Mucosa of gallbladder (tissue), 1 donor: ENCODE data around the gene PDCD6IP. TPM values are rescaled to one million over a fixed set of nuclear protein-coding genes. Genes with fewer than 3 reads are reported as not detected.

Source experiments
- DNase-seq: peaks from one replicate; pipeline ENCODE4 v3.0.0-alpha.2; 2020; ENCODE audit warnings: low spot score
- total RNA-seq: library from RNA; stranded (reverse); gene quantifications from one replicate; pipeline ENCODE4 v1.2.1, GENCODE V29; 2021
- donor health status: DM: no; HTN: no; CAD: no.

Gene PDCD6IP
- total RNA-seq, 1 donor from 2014 or later: 237 TPM

DNA sequence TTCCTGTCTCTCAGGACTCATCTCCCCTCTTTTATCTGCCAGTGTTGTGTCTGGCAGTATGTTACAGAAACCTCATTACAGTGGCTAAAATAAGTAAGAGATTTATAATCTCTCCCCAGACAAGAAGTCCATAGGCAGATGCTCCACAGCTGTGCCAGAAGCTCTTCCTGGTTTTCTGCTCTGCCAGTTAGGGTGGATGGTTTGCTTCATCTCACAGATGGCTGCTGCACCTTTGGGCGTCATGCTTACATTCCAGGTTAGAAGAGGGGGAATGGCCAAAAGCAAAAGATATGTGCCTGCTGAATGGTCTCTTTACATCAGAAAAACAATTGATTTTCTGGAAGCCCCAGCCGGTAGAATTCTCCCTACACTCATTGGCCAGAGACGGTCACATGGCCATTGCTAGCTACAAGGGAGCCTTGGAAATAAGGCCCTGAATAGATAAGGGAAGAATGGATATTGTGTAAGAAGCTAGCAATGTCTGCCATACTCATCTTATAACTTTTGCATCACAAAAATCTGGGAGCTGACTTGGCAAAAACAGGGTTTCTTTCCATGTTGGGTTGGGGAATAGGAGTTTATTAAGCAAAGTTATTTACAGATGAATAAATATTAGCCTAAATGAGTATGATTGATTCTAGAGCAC is 91.1 kb downstream of the PDCD6IP start:
- no peak for DNase-seq

GRCh38 chr3:33892655-33893054 is 94.2 kb downstream of the PDCD6IP start:
- no peak for DNase-seq

DNA sequence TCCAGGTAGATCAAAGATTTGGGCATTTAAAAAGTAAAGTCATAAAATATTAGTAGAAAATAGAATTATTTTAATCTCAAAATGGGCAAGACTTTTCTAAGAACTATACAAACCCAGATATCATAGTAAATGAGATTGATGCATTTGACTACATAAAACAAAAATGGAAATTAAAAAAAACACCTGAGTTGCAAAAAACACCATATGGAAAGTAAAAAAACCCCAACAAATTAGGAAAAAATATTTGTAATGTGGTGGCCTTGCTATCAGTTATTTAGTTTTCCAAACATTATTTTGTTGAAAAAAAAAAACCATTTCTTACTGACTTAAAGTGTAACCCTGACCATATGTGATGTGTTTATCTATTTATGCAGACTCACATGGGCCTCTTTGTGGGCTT is 97.2 kb downstream of the PDCD6IP start:
- DNase-seq: no peak

GRCh38 chr3:33897306-33897705 is 98.9 kb downstream of the PDCD6IP start:
- DNase-seq: no peak

GRCh38 chr3:33898901-33899300 is 100.5 kb downstream of the PDCD6IP start:
- no peak for DNase-seq

- DNase-seq: no peak
Measured at GRCh38 chr3:33900440-33900808, 102.0 kb downstream of the PDCD6IP start.

- DNase-seq: no peak
Measured at GRCh38 chr3:33900809-33901505, 102.5 kb downstream of the PDCD6IP start.

DNA sequence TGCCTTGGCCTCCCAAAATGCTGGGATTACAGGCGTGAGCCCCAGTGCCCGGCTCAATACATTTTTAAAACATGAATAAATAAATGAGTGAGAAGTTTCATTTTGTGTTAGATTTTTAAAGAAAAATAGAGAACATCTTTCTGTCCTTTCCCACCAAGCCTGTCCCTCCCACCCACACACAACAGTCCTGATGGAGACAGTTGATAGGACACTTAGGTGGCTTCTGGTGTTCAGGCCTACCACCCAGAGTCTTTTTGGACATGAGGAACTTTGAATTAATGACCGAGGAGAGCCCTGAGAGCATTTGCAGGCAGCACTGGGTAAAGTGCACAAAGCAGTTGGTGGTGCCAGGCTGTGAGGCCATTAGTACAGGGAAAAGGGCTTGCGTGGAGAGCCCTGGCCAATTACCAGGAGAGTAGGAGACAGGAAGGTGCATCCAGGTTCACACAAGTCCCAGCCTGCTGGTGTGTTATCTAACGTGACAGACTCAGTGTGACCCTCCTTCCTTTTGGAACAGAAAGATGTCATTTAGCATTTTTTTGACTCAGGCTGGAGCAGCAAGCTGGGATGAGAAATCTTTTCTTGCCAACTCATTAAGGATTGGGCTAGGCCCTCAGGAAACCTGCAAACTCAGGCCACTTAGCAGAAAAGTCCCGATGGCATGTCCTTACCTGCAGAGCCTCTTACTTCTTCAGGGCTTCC is 103.6 kb downstream of the PDCD6IP start:
- DNase-seq: no peak

GRCh38 chr3:33904730-33905129 is 106.3 kb downstream of the PDCD6IP start:
- no peak for DNase-seq

DNA sequence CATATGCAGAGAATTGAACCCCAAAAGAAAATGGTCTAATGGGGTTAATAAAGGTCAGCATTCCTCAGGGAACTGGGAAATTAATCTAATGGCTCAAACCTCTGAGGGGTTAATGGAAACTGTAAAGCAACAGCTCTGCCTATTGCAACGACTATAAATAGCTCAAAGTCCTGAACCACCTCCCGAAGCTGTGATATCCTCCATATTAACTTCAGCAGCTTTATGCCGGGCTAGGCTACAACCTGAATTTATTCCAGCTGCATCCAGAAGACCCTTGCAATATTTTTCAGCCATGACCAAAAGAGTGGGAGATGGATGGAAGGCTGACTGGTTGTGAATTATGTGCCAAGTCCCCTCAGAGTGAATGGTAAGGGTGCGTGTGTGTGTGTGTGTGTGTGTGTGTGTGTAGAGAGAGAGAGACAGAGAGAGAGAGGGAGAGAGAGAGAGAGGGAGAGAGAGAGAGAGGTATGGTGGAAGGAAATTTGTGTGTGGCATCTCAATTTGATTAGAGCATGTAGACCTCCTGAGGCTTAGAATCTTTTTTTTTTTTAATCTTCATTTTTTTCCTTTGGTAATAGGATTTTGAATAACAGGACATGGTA is 109.9 kb downstream of the PDCD6IP start:
- no peak for DNase-seq

DNA sequence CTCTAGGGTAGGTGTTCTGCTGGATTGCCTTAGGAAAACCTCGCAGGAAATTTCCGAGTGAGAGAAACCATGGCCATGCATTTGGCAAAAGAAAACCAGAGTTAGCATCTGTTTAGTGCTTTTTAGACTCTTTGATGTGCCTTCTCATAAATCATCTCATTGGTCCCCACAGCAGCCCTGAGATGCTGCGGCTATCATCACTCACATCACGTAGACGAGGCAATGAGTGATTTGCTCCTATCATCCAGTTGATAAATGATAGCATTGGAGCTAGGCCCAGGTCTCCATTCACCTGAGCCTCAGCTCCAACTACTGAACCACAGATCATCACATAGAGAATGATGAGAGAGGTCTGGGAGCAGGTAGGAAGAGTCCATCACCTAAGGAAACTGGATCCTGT is 111.1 kb downstream of the PDCD6IP start:
- no peak for DNase-seq

GRCh38 chr3:33910031-33910430 is 111.6 kb downstream of the PDCD6IP start:
- DNase-seq: no peak

DNA sequence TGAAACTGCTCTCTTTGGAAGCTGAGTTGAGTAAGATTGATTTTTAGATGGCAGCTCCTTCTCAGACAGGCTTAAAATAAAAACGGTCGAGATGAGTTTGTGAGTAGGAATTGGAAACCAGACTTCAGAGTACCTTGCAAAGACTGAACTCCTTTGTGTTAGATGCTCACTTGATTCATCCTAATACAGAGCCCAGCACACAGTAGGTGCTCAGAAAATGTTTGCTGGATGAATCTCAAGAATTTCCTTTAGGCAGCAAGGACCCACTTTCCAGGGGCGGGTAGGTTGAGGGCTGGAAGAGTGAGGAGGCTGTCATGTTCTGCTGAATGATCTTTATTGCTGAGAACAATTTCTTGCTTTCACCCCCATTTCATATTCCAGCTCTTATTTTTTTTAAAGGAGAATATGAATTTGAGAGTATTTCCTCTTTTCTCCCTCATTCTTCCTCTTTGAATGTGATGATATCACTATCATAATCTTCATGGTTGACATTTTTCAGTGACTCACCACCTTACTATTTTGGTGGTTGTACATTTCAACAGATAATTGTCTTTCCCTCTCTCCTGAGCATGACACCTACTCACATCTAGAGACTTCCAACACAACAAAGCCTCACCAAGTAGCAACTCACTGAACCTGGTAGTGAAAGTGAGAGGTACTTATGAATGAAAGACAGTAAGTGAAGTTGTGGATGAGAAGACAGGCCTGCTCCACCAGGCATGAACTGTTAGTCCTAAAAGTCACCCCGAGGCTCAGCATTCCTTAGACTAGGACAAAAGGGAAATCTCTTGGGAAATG is 113.3 kb downstream of the PDCD6IP start:
- no peak for DNase-seq

- DNase-seq: no peak
Measured at GRCh38 chr3:33914212-33914611, 115.8 kb downstream of the PDCD6IP start.

GRCh38 chr3:33914731-33915379 is 116.4 kb downstream of the PDCD6IP start:
- DNase-seq: no peak

DNA sequence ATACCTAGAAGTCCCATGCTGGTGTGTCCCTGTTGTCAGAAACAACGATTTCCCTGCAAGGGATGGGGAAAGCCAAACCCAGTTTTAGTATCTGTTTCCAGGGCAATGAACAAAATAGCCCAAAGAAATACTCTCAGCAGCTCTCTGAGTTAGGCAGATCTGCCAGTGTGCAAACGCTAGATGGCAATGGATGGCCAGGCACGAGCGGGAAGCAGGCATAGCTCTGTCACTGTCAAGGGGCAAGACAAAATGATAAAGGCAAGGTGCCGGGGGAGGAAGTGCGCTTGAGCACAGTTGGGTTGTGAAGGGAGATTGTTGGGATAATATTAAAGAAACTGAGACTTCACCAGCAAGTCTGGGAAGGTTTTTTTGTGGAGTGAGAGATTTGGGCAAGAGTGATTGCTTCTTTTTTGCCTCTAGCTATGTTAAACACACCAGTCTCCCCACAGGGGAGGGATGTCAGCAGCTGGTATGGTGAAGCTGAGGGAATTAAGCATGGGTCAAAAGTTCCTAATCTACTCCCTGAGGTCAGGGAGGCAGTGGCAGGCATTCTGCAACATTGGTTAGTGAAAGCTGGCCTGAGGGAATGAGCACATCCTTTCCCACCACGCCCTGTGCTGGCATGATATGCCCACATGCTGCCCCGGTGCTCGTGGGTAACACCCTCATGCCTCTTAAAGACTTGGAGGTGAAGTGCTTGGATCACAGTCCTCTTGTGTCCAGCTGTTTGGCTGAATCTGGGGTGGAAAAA is 117.5 kb downstream of the PDCD6IP start:
- no peak for DNase-seq

DNA sequence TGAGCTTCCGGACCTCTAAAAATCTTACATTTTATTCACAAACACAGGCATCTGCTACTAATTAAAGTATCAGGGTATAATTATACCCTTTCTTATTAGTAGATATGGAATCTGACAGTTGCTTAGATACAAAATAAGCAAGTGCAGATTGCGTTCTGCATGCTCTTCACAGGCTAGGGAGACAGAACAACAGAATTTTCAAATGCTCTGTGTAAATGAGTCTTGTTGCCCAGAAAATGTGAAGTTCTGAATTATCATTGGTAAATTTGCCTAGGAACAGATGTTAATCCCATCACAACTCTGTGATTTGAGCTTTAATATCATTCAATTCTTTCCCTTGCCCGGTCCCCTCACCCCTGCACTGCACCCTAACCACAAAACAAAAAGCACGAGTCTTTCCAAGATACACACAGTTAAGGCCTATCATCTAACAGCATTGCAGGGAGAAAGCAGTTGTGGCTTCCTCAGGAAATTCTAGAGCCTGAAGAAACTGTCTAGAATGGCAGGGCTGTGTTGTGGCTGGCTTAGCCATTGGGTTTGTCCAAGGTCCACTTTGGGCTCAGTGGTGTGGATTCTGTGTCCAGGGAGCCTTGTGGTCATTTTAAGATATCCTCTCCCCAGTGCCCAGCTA is 119.8 kb downstream of the PDCD6IP start:
- DNase-seq: no peak
